Neural cell (in vitro differentiated cells): ENCODE results near the gene MCMBP. TPM values are rescaled to one million over a fixed set of nuclear protein-coding genes. Genes with fewer than 3 reads are reported as not detected.

Source experiments
- H2AFZ ChIP-seq: fragments of 200-600, 300-800 bp; sonication (generic), shearing (Covaris generic); 2 replicates; pipeline ENCODE4 v1.6.0; 2014; ENCODE audit warnings: low read depth, mild to moderate bottlenecking, antibody characterized with exemption, low read length, moderate library complexity
- H3F3A ChIP-seq: fragments of 200-600 bp; shearing (Covaris generic); 2 replicates; pipeline ENCODE4 v1.6.1; 2016; ENCODE audit warnings: mild to moderate bottlenecking, moderate library complexity, mixed read lengths, antibody characterized with exemption, low read length; ENCODE audit not compliant: insufficient read depth, poor library complexity, severe bottlenecking
- H3K27ac ChIP-seq: fragments of 200-600, 300-800 bp; sonication (generic), shearing (Covaris generic); 2 replicates; pipeline ENCODE4 v1.5.1; 2014; ENCODE audit warnings: mild to moderate bottlenecking, low read length, moderate library complexity
- H3K27me3 ChIP-seq: fragments of 300-800, 200-600 bp; sonication (generic), shearing (Covaris generic); 2 replicates; pipeline ENCODE4 v1.6.0; 2014; ENCODE audit warnings: mild to moderate bottlenecking, low read depth, low read length, moderate library complexity; ENCODE audit not compliant: insufficient read depth
- H3K36me3 ChIP-seq: fragments of 300-800, 200-600 bp; sonication (generic), shearing (Covaris generic); 2 replicates; pipeline ENCODE4 v1.5.1; 2014; ENCODE audit warnings: mild to moderate bottlenecking, antibody characterized with exemption, low read length, moderate library complexity; ENCODE audit not compliant: insufficient read depth
- H3K4me2 ChIP-seq: fragments of 300-800, 200-600 bp; sonication (generic), shearing (Covaris generic); 2 replicates; pipeline ENCODE4 v1.6.0; 2014; ENCODE audit warnings: mild to moderate bottlenecking, low read length
- H3K4me3 ChIP-seq: fragments of 300-800, 200-600 bp; sonication (generic), shearing (Covaris generic); 2 replicates; pipeline ENCODE4 v1.5.1; 2014; ENCODE audit warnings: mild to moderate bottlenecking, low read length, moderate library complexity
- H3K79me2 ChIP-seq: fragments of 200-600 bp; shearing (Covaris generic); replicated peaks from 2 replicates; pipeline ENCODE4 v1.6.0; 2014; ENCODE audit warnings: mild to moderate bottlenecking, low read length, moderate library complexity; ENCODE audit not compliant: insufficient read depth
- H3K9ac ChIP-seq: fragments of 300-800, 200-600 bp; sonication (generic), shearing (Covaris generic); 2 replicates; pipeline ENCODE4 v1.6.1; 2016; ENCODE audit warnings: mild to moderate bottlenecking, low read length, mixed read lengths
- H3K9me2 ChIP-seq: fragments of 200-600 bp; shearing (Covaris generic); 2 replicates; pipeline ENCODE4 v1.6.1; 2016; ENCODE audit warnings: mild to moderate bottlenecking, low read length, mixed read lengths; ENCODE audit not compliant: insufficient read depth
- H3K9me3 ChIP-seq: fragments of 200-600, 300-800 bp; sonication (generic), shearing (Covaris generic); 2 replicates; pipeline ENCODE4 v1.6.1; 2016; ENCODE audit warnings: mild to moderate bottlenecking, mixed run types, low read length, moderate library complexity, mixed read lengths
- H4K20me1 ChIP-seq: fragments of 200-600 bp; shearing (Covaris generic); 2 replicates; pipeline ENCODE4 v1.6.1; 2016; ENCODE audit warnings: mild to moderate bottlenecking, mixed run types; ENCODE audit not compliant: insufficient read depth
- CTCF ChIP-seq: fragments of 450-650 bp; IDR thresholded peaks from 2 replicates; pipeline ENCODE4 v1.5.1; 2014; ENCODE audit warnings: antibody characterized with exemption, mild to moderate bottlenecking, moderate library complexity; ENCODE audit not compliant: poor library complexity, severe bottlenecking
- EP300 ChIP-seq: fragments of 450-650 bp; conservative IDR thresholded peaks from 2 replicates; pipeline ENCODE4 v1.6.1; 2014; ENCODE audit warnings: antibody characterized with exemption, mild to moderate bottlenecking, moderate library complexity; ENCODE audit not compliant: poor library complexity, severe bottlenecking
- EZH2 ChIP-seq: fragments of 200-600, 300-800 bp; shearing (Covaris generic), sonication (generic); IDR thresholded peaks from 2 replicates; pipeline ENCODE4 v1.6.1; 2014; ENCODE audit warnings: antibody characterized with exemption, low read length, borderline replicate concordance, mild to moderate bottlenecking; ENCODE audit not compliant: insufficient read depth, poor library complexity, severe bottlenecking
- MXI1 ChIP-seq: fragments of 450-650 bp; conservative IDR thresholded peaks from 2 replicates; pipeline ENCODE4 v1.6.1; 2014; ENCODE audit warnings: antibody characterized with exemption, mild to moderate bottlenecking; ENCODE audit not compliant: poor library complexity, severe bottlenecking
- POLR2AphosphoS5 ChIP-seq: IDR thresholded peaks from 2 replicates; pipeline ENCODE4 v1.6.1; 2012
- RAD21 ChIP-seq: fragments of 450-650 bp; conservative IDR thresholded peaks from 2 replicates; pipeline ENCODE4 v1.6.1; 2014; ENCODE audit warnings: antibody characterized with exemption, mild to moderate bottlenecking, moderate library complexity
- REST ChIP-seq: IDR thresholded peaks from 2 replicates; pipeline ENCODE4 v1.6.1; 2012; ENCODE audit warnings: borderline replicate concordance
- SMC3 ChIP-seq: fragments of 450-650 bp; conservative IDR thresholded peaks from 2 replicates; pipeline ENCODE4 v1.6.1; 2014; ENCODE audit warnings: antibody characterized with exemption, mild to moderate bottlenecking, moderate library complexity; ENCODE audit not compliant: poor library complexity
- TAF1 ChIP-seq: IDR thresholded peaks from 2 replicates; pipeline ENCODE4 v1.6.1; 2012; ENCODE audit warnings: low read depth
- polyA plus RNA-seq: library from polyadenylated mRNA; depleted of rRNA; stranded (reverse); fragments of >200 nt; gene quantifications from 2 replicates; pipeline ENCODE4 v1.2.3, GENCODE V29; 2014

The MCMBP gene
- polyA plus RNA-seq, 1 donor from 2014 or later = 58.0 TPM

GRCh38 chr10:119781498-119781897 lies 91.1 kb downstream of the MCMBP start:
- Histone ChIP-seq H3K79me2 (no peaks in the 10 kb centered on the region), H3K4me3 (no peak overlapping the region), H4K20me1 (no peaks in the 10 kb centered on the region), H3K4me2 (no peak overlapping the region), H3K36me3 (no peaks in the 10 kb centered on the region), H3K9me2 (no peaks in the 10 kb centered on the region), H3F3A (no peaks in the 10 kb centered on the region), H3K9me3 (no peaks in the 10 kb centered on the region), H3K27ac (no peak overlapping the region), H3K9ac (no peak overlapping the region), H2AFZ (no peak overlapping the region), H3K27me3 (no peaks in the 10 kb centered on the region)
- no peak for TF ChIP-seq POLR2AphosphoS5
- TF ChIP-seq RAD21 = no peak
- TF ChIP-seq REST = no peak
- TF ChIP-seq EP300 = no peak
- TF ChIP-seq SMC3 = no peak
- TF ChIP-seq CTCF = no peak
- TF ChIP-seq EZH2 = no peak
- no peak for TF ChIP-seq TAF1
- no peak for TF ChIP-seq MXI1

- H3K79me2 ChIP-seq = no peaks in the 10 kb centered on the region
- H3F3A ChIP-seq = no peaks in the 10 kb centered on the region
- no peaks in the 10 kb centered on the region for H4K20me1 ChIP-seq
- no peak overlapping the region for H3K4me3 ChIP-seq
- no peaks in the 10 kb centered on the region for H3K36me3 ChIP-seq
- H3K9ac ChIP-seq = no peak overlapping the region
- H3K9me3 ChIP-seq = no peaks in the 10 kb centered on the region
- no peak overlapping the region for H3K4me2 ChIP-seq
- H3K27me3 ChIP-seq = no peaks in the 10 kb centered on the region
- H3K9me2 ChIP-seq = no peaks in the 10 kb centered on the region
- no peak for TF ChIP-seq EP300
- TF ChIP-seq MXI1 = no peak
- no peak for TF ChIP-seq EZH2
- no peak for TF ChIP-seq CTCF
- no peak for TF ChIP-seq RAD21
- TF ChIP-seq REST = no peak
- H3K27ac ChIP-seq = no peak overlapping the region
- H2AFZ ChIP-seq = no peak overlapping the region
Observed at GRCh38 chr10:119780879-119781480, 91.7 kb downstream of the MCMBP start.
